HUDEP-2 (cell line): Measurements from ENCODE around the gene MATN1.

Source experiments
- DNase-seq, 76 experiments: peaks; one replicate each; lab custom pipeline; 2025; ENCODE audit not compliant: unreplicated experiment in 76 of 76; lab: John Stamatoyannopoulos, UW

The MATN1 gene

GRCh38 chr1:30668024-30668423 is 55.4 kb downstream of the MATN1 start:
- DNase-seq = no peak

- no peak for DNase-seq
Measured at GRCh38 chr1:30666756-30667273, 56.6 kb downstream of the MATN1 start.

- no peak for DNase-seq
Measured at GRCh38 chr1:30665216-30666010, 58.0 kb downstream of the MATN1 start.

- DNase-seq = no peak
Measured at GRCh38 chr1:30664103-30664755, 59.2 kb downstream of the MATN1 start.

GRCh38 chr1:30663596-30664091 is 59.7 kb downstream of the MATN1 start:
- DNase-seq = no peak

- no peak for DNase-seq
Measured at GRCh38 chr1:30662291-30662840, 61.0 kb downstream of the MATN1 start.

- no peak for DNase-seq
Measured at GRCh38 chr1:30661311-30661710, 62.1 kb downstream of the MATN1 start.
